Measurements from ENCODE around the gene PHOX2A.

Gene PHOX2A

GRCh38 chr11:72233773-72234513, 10.0 kb downstream of the PHOX2A start:
- DNase-seq (ENCODE audit: low read depth), result no peak

DNA sequence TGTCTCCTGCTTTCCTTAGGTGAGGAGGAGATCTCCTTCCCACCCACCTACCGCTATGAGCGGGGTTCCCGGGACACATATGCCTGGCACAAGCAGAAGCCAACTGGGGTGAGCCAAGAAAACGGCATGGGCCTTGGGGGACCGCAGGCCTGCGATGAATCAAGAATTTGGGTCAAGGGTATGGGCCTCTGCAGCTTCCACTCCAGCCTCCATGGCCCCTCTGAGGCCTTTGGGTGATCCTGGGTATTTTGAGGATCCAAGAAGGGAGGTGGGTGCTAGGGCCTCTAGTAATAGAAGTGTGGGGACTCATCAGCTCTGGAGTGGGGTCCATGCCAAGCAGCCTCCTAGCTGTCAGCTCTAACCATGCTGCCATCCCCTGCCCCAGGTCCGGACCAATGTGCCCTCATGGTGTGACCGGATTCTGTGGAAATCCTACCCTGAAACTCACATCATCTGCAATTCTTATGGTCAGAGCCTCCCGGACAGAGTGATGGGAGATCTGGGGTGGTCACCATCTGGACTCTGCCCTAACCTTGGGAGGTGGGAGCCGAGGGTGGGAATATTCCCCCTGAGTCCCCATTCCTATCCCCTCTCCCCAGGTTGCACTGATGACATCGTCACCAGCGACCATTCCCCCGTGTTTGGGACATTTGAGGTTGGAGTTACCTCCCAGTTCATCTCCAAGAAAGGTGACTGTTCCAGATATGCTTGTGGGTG, 10.8 kb downstream of the PHOX2A start:
- no peak for DNase-seq (ENCODE audit: low read depth)

DNA sequence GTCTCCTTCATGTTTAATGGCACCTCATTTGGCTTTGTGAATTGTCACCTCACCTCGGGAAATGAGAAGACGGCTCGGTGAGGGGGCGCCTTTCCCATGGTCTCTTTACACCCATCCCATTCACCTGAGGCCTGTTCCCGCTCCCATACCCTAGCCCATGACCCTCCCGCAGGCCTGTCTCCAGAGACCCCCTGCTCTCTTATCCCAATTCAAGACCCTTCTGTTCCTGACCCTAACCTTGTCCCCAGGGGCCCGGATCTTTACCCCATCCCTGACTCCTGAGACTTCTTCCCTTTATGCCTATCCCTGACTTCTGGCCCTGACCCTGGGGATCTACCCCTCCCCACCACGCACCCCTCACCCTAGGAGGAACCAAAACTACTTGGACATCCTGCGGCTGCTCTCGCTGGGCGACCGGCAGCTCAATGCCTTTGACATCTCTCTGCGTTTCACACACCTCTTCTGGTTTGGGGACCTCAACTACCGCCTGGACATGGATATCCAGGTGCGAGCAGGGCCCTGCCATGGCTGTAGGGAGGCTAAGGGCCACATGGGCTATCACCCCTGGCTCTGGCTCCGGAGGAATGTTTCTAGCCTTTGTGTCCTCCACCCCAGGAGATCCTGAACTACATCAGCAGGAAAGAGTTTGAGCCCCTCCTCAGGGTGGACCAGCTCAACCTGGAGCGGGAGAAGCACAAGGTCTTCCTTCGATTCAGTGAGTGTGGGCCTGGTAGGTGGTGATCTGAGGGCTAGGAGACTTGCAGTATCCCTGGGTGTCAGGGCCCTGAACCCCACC, 11.5 kb downstream of the PHOX2A start:
- no peak for DNase-seq (ENCODE audit: low read depth)

GRCh38 chr11:72231396-72232259, 12.3 kb downstream of the PHOX2A start:
- DNase-seq (ENCODE audit: low read depth), result no peak

- no peak for DNase-seq (ENCODE audit: low read depth)
Measured at GRCh38 chr11:72230764-72231365, 13.1 kb downstream of the PHOX2A start.

- no peak for DNase-seq (ENCODE audit: low read depth)
Measured at GRCh38 chr11:72229925-72230763, 13.8 kb downstream of the PHOX2A start.

DNA sequence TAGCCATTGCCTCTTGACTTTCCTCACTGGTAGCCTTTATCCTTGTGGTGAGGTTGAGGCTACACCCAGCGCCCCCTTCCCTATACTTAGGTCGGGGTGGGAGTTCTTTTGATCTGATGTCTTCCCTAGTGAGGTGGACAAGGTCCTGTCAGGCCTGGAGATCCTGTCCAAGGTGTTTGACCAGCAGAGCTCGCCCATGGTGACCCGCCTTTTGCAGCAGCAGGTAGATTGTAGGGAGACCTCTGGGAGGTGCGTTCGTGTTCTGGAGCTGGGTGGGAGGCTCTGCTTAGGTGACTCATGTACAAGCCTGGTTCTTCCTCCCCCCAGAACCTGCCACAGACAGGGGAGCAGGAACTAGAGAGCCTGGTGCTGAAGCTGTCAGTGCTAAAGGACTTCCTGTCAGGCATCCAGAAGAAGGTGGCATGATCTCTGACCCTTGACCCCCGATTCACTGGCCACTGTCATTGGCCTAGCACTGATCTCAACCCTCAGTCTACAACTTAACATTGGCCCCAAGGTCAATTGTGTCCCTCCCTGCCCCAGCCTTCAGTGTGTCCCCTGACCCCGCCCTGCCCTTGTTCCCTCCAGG, 14.5 kb downstream of the PHOX2A start:
- DNase-seq (ENCODE audit: low read depth), result no peak

- DNase-seq (ENCODE audit: low read depth), result no peak
Measured at GRCh38 chr11:72228844-72229231, 15.1 kb downstream of the PHOX2A start.

DNA sequence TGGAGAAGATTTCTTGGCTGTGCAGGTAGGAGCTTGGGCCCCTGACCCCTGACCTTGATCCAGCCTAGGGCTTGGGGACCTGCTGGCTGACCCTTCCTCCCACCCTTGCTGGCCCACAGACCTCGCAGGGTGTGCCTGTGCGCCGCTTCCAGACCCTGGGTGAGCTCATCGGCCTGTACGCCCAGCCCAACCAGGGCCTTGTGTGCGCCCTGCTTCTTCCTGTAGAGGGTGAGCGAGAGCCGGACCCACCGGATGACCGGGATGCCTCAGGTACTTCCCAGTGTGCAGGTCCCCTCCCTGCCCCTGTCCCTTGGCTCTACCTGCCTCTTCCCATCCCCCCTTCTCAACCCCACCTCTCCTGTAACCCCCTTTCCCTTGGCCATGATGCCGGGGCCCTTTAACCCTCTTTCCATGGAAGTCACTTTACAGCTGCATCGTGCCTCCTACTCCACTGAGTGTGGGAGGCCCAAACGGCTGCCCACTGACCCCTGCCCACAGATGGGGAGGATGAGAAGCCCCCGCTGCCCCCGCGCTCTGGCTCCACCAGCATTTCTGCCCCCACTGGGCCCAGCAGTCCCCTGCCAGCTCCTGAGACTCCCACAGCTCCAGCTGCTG, 15.6 kb downstream of the PHOX2A start:
- no peak for DNase-seq (ENCODE audit: low read depth)

DNA sequence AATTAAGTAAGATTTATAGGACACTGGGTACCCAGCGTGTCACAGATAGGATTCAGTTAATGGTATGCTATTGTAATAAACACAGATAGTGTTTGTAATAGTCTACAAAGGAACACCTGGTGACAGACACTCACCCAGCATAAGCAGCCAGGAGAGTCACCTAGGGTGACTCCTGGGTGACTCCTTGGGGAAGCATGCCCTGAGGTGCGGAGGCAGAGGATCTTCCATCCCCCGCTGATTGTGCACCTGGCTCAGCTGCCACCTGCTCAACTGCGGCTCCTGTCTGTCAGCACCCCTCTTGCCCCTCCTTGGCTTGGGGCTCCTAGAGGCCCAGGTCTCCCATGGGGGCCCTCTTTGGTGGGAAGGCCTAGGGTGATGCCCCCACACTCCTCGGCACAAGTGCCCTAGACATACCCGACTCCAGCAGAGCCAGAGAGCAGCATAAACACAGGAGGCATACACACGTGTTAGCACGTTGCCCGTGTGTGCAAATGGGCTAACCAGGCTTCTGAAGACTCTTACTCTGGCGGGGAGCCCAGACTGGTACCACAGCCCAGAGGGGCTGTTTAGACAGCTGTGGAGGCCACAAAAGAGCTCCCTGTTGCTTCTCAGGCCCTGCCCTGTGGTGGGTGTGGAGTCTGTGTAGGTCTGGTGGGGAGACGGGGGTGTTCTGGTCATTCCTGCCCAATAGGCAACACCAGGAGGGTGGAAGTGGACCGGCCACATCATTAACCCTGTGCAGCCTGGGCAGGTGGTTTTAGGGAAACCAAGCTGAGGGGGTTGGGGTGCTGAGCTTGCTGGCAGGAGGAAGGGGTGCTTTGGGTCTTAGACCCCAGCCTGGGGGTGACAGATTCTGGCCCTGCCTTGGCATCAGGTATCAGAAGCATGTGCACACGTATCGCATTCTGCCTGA, 16.4 kb downstream of the PHOX2A start:
- DNase-seq (ENCODE audit: low read depth), result no peak

GRCh38 chr11:72226701-72227100, 17.3 kb downstream of the PHOX2A start:
- DNase-seq (ENCODE audit: low read depth), result no peak

DNA sequence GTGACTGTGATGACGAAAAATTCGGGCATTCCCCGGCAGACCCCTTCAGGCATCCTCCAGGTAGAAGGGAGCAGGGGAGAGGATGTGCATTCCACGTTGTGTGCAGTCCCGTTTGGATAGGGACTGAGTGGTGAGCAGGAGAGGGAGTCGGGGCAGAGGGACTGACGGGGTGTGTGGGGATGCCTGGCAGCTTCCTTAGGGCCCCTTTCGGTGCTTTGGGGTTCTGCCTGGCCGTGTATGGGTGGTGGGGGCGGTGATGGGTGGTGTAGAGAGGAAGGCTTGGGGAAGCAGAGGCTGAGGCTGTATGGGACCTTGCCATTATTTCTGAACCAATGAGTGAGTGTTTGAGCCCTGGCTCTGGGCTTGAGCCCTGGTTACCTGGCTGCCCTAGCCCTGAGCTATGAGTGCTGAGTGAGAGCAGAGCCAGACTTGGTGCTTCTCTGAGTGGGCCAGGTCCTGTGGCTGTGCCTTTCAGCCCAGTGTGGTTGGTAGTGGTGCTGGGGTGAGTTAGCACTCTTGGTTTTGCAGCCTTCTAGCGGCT, 18.5 kb downstream of the PHOX2A start:
- DNase-seq (ENCODE audit: low read depth), result no peak

DNA sequence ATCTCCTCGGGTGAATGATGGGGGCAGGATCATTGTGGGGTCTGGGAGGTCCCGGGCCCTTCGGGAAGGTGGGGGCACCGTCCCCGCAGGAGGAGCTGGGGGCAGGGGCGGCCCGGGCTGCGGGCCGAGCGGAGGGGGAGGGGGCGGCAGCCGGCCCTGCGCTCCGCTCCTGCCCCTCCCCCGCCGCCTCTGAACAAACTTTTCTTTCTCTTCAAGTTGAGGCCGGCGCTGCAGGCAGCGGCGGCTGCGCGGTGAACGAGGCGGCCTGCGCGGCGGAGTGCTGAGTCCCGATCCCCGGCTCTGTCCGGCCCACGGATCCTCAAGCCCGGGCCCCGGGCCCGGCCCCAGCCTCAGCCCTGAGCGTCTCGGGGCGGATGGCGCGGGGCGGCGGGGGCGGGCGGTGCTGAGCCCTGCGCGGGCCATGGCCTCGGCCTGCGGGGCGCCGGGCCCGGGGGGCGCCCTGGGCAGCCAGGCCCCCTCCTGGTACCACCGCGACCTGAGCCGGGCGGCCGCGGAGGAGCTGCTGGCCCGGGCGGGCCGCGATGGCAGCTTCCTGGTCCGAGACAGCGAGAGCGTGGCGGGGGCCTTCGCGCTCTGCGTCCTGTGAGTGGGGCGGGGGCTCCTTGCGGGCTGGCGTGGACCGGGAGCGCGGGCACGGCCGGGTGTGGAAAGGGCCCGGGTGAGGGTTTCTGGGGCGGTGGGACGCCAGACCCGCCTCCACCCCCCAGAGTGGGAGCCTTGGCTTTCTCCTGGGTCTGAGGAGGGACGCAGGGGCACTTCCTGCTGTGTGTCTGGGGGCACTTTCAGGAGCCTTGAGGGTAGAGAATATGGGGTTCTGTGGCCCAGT, 19.2 kb downstream of the PHOX2A start, which contains the start of gene INPPL1:
Gene INPPL1 (plus strand): TSS at position 204 of the 847 bp plus-strand sequence. CDS start 218 bp downstream, at position 422.
- DNase-seq (ENCODE audit: low read depth), result no peak

DNA sequence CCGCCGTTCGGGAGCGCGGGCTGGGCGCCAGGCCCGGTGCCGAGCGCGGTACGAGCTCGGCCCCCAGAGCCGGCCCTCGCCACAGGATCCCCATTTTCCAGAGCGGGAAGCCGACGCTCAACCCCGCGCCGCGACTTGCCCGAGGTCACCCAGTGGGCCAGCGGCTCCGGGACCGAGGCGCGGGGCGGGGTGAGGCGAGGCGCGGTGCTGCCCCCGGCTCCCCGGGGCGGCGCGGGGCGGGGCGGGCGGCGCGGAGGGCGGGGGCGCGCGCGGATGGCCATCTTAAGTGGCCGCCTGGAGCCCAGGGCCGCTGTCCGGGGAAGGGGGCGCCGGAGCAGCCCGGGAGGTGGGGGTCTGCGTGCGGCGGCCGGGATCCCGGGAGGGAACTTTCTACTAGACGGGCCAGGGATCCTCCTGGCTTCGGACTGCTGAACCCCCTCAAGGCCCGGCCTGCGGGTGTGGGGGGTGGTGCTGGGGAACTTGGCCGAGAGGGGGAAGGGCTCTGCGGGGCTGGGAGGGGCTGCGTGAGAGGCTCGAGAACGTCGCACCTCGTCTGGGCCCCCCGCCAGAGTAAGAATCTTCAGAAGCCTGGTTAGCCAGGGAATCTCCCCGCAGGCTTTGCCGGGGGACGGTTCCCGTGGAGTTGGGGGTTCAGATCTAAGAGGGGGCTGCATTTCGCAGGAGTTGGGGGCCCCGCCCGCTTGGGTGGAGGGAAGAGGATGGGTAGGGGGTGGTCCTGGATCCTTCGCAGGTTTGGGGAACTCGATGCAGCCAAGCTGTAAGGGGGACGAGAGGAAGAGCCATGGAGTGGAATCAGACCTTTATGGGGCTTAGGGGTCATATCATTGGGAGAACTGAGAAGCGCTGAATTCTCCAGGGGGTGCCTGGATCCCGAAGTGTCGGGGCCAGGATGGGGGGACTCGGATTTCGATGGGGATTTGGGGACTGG, 20.1 kb downstream of the PHOX2A start:
- DNase-seq (ENCODE audit: low read depth), result peak; percentile 52

DNA sequence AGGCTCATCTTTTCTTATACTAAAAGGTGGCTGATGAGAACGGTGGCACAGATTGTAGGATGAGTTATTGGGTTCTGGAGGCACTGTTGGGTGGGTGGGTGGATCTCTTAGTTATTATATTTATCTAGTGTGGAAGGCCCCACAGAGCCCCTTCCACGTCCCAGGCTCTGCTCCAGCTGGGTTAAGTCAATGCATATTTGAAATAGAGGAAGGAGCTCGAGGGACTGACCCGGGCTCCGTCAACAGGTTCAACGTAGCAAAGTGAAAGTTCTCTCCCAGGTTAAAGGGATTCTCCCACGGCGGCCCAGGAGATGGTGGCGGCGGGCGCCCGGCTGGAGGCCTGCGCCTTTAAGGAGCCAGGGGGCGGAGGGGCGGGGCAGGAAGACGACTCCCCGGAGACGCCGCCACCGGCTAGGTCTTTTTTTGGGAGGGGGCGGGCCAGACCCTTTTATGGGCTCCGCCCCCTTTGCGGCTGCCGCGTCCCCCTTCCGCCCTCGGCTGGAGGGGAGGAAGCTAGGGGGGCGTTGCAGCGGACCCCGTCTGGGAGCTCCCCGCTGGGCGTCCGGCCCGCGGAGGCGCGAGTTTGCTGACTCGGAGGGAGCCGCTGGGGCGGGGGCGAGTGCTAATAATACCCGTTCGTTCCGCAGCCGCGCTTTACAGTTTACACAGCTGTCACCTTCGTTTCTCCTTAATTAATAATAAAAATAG, 20.9 kb downstream of the PHOX2A start:
- DNase-seq (ENCODE audit: low read depth), result peak; percentile 84
